ENCODE results near the gene COG4.
A peak's percentile ranks its signal among the peaks of the same experiment; 100 is the strongest.
"Not testable (repeated sequence)": the region's sequence is repeated elsewhere in the genome, so short reads cannot be mapped to it uniquely, and the experiment has no call there.

The COG4 gene

DNA sequence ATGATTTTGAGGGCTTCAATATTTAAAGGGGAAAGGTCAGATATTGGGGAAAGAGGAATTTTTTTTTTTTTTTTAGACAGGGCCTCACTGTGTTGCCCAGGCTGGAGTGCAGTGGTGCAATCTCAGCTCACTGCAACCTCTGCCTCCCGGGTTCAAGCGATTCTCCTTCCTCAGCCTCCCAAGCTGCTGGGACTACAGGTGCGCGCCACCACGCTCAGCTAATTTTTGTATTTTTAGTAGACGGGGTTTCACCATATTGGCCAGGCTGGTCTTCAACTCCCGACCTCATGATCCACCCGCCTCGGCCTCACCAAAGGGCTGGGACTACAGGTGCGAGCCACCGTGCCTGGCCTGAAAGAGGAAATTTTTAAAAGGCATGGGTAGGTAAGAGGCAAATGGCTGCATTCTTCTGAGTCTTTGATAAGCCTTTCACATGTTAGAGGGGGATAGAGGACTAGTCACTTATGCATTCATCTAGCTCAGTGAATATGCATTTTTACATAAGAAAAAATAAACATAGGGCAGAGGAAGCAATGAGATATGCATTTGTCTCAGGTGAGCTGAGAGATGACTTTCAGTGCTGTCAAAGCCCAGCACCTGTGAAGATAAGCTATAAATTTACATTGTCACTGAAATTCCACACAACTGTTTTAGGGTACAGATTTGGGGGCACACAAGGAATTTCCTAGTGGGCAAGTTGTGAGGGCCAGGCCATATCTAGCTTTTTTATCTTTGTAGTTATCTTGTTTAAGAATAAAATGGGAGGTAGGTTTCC is 70.0 kb downstream of the COG4 start:
- TF ChIP-seq, protein P1, sequence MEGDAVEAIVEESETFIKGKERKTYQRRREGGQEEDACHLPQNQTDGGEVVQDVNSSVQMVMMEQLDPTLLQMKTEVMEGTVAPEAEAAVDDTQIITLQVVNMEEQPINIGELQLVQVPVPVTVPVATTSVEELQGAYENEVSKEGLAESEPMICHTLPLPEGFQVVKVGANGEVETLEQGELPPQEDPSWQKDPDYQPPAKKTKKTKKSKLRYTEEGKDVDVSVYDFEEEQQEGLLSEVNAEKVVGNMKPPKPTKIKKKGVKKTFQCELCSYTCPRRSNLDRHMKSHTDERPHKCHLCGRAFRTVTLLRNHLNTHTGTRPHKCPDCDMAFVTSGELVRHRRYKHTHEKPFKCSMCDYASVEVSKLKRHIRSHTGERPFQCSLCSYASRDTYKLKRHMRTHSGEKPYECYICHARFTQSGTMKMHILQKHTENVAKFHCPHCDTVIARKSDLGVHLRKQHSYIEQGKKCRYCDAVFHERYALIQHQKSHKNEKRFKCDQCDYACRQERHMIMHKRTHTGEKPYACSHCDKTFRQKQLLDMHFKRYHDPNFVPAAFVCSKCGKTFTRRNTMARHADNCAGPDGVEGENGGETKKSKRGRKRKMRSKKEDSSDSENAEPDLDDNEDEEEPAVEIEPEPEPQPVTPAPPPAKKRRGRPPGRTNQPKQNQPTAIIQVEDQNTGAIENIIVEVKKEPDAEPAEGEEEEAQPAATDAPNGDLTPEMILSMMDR (IDR thresholded peaks at IDR 0.05) = no peak
- no peaks in the 10 kb centered on the region for H3K9me3 ChIP-seq
- peak overlapping the region; percentile 91 to 95 for H3K4me3 ChIP-seq (ENCODE audit: low read depth in 1 of 2, low read length in 1 of 2)
- H3K36me3 ChIP-seq = no peaks in the 10 kb centered on the region
- H3K27me3 ChIP-seq = peaks cover 23% of the 10 kb centered on the region
- peaks cover 13% of the 10 kb centered on the region in 2 experiments for H3K4me1 ChIP-seq (ENCODE audit: control insufficient read depth in 1 of 2, insufficient read depth in 1 of 2, low read depth in 1 of 2, low read length in 1 of 2)
- H3K27ac ChIP-seq = no peak overlapping the region

DNA sequence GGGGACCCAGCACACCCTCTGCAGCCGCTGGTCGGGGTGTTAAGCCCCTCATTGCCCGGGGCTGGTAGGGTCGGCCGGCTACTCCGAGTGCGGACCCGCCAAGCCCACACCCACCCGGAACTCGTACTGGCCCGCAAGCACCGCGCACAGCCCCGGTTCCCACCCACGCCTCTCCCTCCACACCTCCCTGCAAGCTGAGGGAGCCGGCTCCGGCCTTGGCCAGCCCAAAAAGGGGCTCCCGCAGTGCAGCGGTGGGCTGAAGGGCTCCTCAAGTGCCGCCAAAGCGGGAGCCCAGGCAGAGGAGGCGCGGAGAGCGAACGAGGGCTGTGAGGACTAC is 72.4 kb downstream of the COG4 start:
- H3K36me3 ChIP-seq; H3K9me3 ChIP-seq; H3K4me3 ChIP-seq (ENCODE audit: low read depth in 1 of 2, low read length in 1 of 2); H3K27ac ChIP-seq: not testable (repeated sequence)
- H3K27me3 ChIP-seq = peaks cover 23% of the 10 kb centered on the region
- H3K4me1 ChIP-seq (ENCODE audit: control insufficient read depth in 1 of 2, insufficient read depth in 1 of 2, low read depth in 1 of 2, low read length in 1 of 2) = peaks cover 13% of the 10 kb centered on the region in 2 experiments

DNA sequence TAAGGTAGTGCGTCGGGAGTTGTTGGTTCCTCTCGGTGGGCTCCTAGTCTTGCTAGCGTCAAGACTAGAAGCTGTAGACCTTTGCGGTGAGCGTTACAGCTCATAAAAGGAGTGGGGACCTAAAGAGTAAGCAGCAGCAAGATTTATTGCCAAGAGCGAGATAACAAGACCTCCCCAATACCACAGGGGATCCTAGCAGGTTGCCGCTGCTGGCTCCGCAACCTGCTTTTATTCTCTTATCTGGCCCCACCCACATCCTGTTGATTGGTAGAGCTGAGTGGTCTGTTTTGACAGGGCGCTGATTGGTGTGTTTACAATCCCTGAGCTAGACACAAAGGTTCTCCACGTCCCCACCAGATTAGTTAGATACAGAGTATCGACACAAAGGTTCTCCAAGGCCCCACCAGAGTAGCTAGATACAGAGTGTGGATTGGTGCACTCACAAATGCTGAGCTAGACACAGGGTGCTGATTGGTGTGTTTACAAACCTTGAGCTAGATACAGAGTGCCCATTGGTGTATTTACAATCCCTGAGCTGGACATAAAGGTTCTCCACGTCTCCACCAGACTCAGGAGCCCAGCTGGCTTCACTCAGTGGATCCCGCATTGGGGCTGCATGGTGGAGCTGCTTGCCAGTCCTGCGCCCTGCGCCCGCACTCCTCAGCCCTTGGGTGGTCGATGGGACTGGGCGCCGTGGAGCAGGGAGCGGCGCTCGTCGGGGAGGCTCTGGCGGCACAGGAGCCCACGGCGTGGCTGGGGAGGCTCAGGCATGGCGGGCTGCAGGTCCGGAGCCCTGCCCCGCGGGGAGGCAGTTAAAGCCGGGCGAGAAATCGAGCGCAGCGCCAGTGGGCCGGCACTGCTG is 73.0 kb downstream of the COG4 start:
- peaks cover 13% of the 10 kb centered on the region in 2 experiments for H3K4me1 ChIP-seq (ENCODE audit: control insufficient read depth in 1 of 2, insufficient read depth in 1 of 2, low read depth in 1 of 2, low read length in 1 of 2)
- not testable (repeated sequence) for H3K9me3 ChIP-seq; H3K36me3 ChIP-seq; H3K4me3 ChIP-seq (ENCODE audit: low read depth in 1 of 2, low read length in 1 of 2); H3K27ac ChIP-seq
- peaks cover 23% of the 10 kb centered on the region for H3K27me3 ChIP-seq

DNA sequence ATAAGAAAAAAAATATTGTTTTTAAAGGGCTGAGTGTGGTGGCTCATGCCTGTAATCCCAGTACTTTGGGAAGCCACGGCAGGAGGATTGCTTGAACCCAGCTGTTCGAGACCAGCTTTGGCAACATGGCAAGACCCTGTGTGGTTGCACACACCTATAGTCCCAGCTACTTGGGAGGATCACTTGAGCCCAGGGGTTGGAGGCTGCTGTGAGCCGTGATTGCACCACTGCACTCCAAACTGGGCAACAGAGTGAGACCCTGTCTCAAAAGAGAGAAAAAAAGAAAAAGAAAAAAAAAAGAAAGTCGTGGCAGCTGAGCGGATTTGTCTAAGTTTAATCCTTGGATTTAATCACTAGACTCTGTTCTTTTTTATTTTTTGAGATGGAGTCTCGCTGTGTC is 75.3 kb downstream of the COG4 start:
- Histone ChIP-seq H3K36me3 (no peaks in the 10 kb centered on the region), H3K4me3 (ENCODE audit: low read depth in 1 of 2, low read length in 1 of 2) (no peak overlapping the region), H3K27ac (no peak overlapping the region), H3K27me3 (peaks cover 23% of the 10 kb centered on the region), H3K9me3 (no peaks in the 10 kb centered on the region), H3K4me1 (ENCODE audit: control insufficient read depth in 1 of 2, insufficient read depth in 1 of 2, low read depth in 1 of 2, low read length in 1 of 2) (no peaks in the 10 kb centered on the region)
- TF ChIP-seq, protein P1 (IDR thresholded peaks at IDR 0.05) = no peak

DNA sequence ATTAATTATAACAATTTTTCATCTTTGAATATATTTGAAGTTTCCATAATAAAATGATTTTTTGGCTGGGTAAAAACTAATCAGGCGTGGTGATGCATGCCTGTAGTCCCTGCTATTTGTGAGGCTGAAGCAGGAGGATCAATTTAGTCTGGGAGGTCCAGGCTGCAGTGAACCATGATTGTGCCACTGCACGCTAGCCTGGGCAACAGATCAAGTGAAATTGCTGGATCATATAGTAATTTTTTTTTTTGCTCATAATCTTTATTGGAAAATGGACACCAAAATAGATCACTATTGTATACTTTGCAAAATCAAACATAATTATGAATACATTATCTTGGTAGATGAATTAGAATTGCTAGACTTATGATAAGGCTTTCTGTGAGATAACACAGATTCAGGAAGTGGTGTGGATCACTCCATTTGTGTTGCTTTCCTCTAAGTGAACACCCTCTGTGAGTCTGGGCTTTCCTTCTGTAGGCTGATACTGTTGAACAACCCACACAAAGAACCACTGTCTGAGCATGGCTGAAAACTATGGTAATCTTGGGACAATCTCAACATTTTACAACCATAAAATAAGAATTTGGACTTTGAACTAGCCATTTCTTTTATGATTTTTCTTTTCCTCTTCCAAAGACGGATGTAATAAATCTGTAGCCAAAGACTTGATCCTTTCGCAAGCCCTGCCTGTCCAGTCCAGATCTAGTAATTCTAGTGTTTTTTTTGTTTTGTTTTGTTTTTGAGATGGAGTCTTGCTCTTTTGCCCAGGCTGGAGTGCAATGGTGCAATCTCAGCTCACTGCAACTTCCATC is 78.9 kb downstream of the COG4 start:
- peaks cover 5 to 7% of the 10 kb centered on the region in 2 experiments for H3K4me1 ChIP-seq (ENCODE audit: control insufficient read depth in 1 of 2, insufficient read depth in 1 of 2, low read depth in 1 of 2, low read length in 1 of 2)
- no peaks in the 10 kb centered on the region for H3K27me3 ChIP-seq
- H3K9me3 ChIP-seq = no peaks in the 10 kb centered on the region
- H3K27ac ChIP-seq = no peak overlapping the region
- no peaks in the 10 kb centered on the region for H3K36me3 ChIP-seq
- H3K4me3 ChIP-seq (ENCODE audit: low read depth in 1 of 2, low read length in 1 of 2) = no peak overlapping the region
- TF ChIP-seq, protein P1 (IDR thresholded peaks at IDR 0.05) = no peak

DNA sequence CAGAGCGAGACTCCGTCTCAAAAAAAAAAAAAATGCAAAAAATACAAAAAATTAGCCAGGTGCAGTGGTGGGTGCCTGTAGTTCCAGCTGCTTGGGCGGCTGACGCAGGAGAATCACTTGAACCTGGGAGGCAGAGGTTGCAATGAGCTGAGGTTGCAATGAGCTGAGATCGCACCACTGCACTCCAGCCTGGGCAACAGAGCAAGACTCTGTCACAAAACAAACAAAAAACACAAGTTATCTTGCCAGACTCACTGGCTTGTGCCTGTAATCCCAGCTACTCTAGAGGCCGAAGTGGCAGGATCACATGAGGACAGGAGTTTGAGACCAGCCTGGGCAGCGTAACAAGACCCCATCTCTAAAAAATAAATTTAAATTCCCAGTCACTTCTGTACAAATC is 81.0 kb downstream of the COG4 start:
- Histone ChIP-seq H3K4me1 (ENCODE audit: control insufficient read depth in 1 of 2, insufficient read depth in 1 of 2, low read depth in 1 of 2, low read length in 1 of 2) (peaks cover 14 to 18% of the 10 kb centered on the region in 2 experiments), H3K4me3 (ENCODE audit: low read depth in 1 of 2, low read length in 1 of 2) (no peak overlapping the region), H3K27me3 (no peaks in the 10 kb centered on the region), H3K36me3 (no peaks in the 10 kb centered on the region), H3K27ac (no peak overlapping the region), H3K9me3 (no peaks in the 10 kb centered on the region)
- TF ChIP-seq, protein P1 (IDR thresholded peaks at IDR 0.05) = no peak

Measured in neutrophil (primary cell).